B cell (primary cell): ENCODE data around the gene CDHR2. TPM values are rescaled to one million over a fixed set of nuclear protein-coding genes. Genes with fewer than 3 reads are reported as not detected.

ENCODE experiments used
- ATAC-seq: fragments of 200-7000 bp; cut with Tn5 transposase; one replicate; pipeline ENCODE4 v1.10.0; 2021; ENCODE audit warnings: low read depth, mild to moderate bottlenecking, moderate number of reproducible peaks, moderate library complexity
- CTCF ChIA-PET: fragments of 350-600 bp; sonication (Branson Sonifier 250); formaldehyde crosslinking; loops from one replicate; lab custom pipeline; 2021; ENCODE audit warnings: antibody characterized with exemption, inconsistent platforms; lab: Charles Lee
- POLR2A ChIA-PET: fragments of 350-600 bp; sonication (Branson Sonifier 250); formaldehyde crosslinking; loops from one replicate; lab custom pipeline; 2021; ENCODE audit warnings: antibody characterized with exemption; lab: Charles Lee
- DNase-seq: peaks from one replicate; pipeline ENCODE4 v3.0.0; 2013
- H2AFZ ChIP-seq: 2 replicates; pipeline ENCODE4 v1.6.1; 2012; ENCODE audit warnings: mild to moderate bottlenecking, low read depth, low read length; ENCODE audit not compliant: insufficient read depth, poor library complexity, severe bottlenecking
- H3K27ac ChIP-seq, 2 donors: 1 replicate in 1 of 2; 2 replicates in 1 of 2; pipeline ENCODE4 v1.5.1; 2012 to 2013; ENCODE audit warnings: low read length in 2 of 2, mild to moderate bottlenecking in 2 of 2, moderate library complexity in 1 of 2
- H3K27me3 ChIP-seq, 4 experiments: fragments of 200-600 bp in 1 of 4; sonication (generic) in 1 of 4; replicated peaks in 1 of 4; 1 replicate in 2 of 4; 2 replicates in 2 of 4; pipeline versions ENCODE4 v1.6.1 to v1.7.0; 2013 to 2016; ENCODE audit warnings: low read length in 3 of 4, mild to moderate bottlenecking in 2 of 4, mixed read lengths in 1 of 4, moderate library complexity in 1 of 4; ENCODE audit not compliant: insufficient read depth in 4 of 4, control insufficient read depth in 3 of 4; ENCODE audit errors: control extremely low read depth in 1 of 4
- H3K36me3 ChIP-seq, 2 experiments: replicated peaks in 1 of 2; 1 replicate in 1 of 2; 2 replicates in 1 of 2; pipeline versions ENCODE4 v1.6.1 to v1.7.1; 2013; ENCODE audit warnings: low read length in 1 of 2; ENCODE audit not compliant: insufficient read depth in 2 of 2, control insufficient read depth in 1 of 2; ENCODE audit errors: control extremely low read depth in 1 of 2, extremely low read depth in 1 of 2
- H3K4me1 ChIP-seq, 2 donors: fragments of 200-600 bp in 1 of 2; sonication (generic) in 1 of 2; 1 replicate in 1 of 2; 2 replicates in 1 of 2; pipeline versions ENCODE4 v1.5.1 to v1.6.1; 2013 to 2017; ENCODE audit warnings: low read length in 2 of 2; ENCODE audit not compliant: control insufficient read depth in 2 of 2, insufficient read depth in 2 of 2
- H3K4me2 ChIP-seq: replicated peaks from 2 replicates; pipeline ENCODE3; 2012; ENCODE audit warnings: mild to moderate bottlenecking, low read depth, low read length; ENCODE audit not compliant: poor library complexity, severe bottlenecking
- H3K4me3 ChIP-seq, 5 experiments: fragments of 200-600 bp in 1 of 5; sonication (generic) in 1 of 5; 1 replicate in 3 of 5; 2 replicates in 2 of 5; pipeline versions ENCODE4 v1.5.1 to v1.7.0; 2011 to 2016; ENCODE audit warnings: low read length in 4 of 5, mild to moderate bottlenecking in 4 of 5, low read depth in 2 of 5, control low read depth in 1 of 5, moderate library complexity in 1 of 5; ENCODE audit not compliant: insufficient read depth in 1 of 5; ENCODE audit errors: control extremely low read depth in 1 of 5, extremely low read depth in 1 of 5
- H3K79me2 ChIP-seq: fragments of 200-600 bp; sonication (generic); one replicate; pipeline ENCODE4 v1.6.0; 2016; ENCODE audit warnings: low read length; ENCODE audit not compliant: control insufficient read depth, insufficient read depth
- H3K9ac ChIP-seq: fragments of 200-600 bp; sonication (generic); 2 replicates; pipeline ENCODE4 v1.6.1; 2017; ENCODE audit warnings: mild to moderate bottlenecking, low read length, moderate library complexity
- H3K9me3 ChIP-seq, 3 donors: one replicate each; pipeline versions ENCODE4 v1.6.1 to v1.7.1; 2013; ENCODE audit warnings: low read length in 2 of 3; ENCODE audit not compliant: control insufficient read depth in 2 of 3, insufficient read depth in 1 of 3; ENCODE audit errors: control extremely low read depth in 1 of 3
- H4K20me1 ChIP-seq: 2 replicates; pipeline ENCODE4 v1.6.0; 2012; ENCODE audit warnings: mild to moderate bottlenecking, low read length; ENCODE audit not compliant: insufficient read depth, control insufficient read depth, poor library complexity, severe bottlenecking
- H3K27ac Mint-ChIP-seq: one replicate; pipeline ENCODE4 v1.8.0; 2021; ENCODE audit warnings: mixed read lengths
- H3K27me3 Mint-ChIP-seq: one replicate; pipeline ENCODE4 v1.8.0; 2021; ENCODE audit warnings: mixed read lengths
- H3K4me1 Mint-ChIP-seq: one replicate; pipeline ENCODE4 v1.8.0; 2021; ENCODE audit warnings: mixed read lengths
- H3K4me3 Mint-ChIP-seq: one replicate; pipeline ENCODE4 v1.8.0; 2021; ENCODE audit warnings: mixed read lengths
- H3K9me3 Mint-ChIP-seq: one replicate; pipeline ENCODE4 v1.8.0; 2022; ENCODE audit warnings: mixed read lengths; ENCODE audit not compliant: insufficient read depth
- EZH2 ChIP-seq: IDR thresholded peaks from 2 replicates; pipeline ENCODE4 v1.6.1; 2012; ENCODE audit warnings: borderline replicate concordance, low read depth, mild to moderate bottlenecking, moderate library complexity, low read length; ENCODE audit not compliant: insufficient read depth, poor library complexity, severe bottlenecking
- WGBS: methylation state at CpG from one replicate; pipeline ENCODE4 v1.1.5; 2013; ENCODE audit warnings: missing lambda C conversion rate; ENCODE audit not compliant: insufficient coverage; 5-methylcytosine and 5-hydroxymethylcytosine counted together
- intact Hi-C: fragments of 100-400 bp; cut with micrococcal nuclease; formaldehyde crosslinking; loops from one replicate; pipeline ENCODE4 v1.10.0; 2022
- polyA plus RNA-seq: library from polyadenylated mRNA; depleted of rRNA; stranded (reverse); fragments of >200 nt; gene quantifications from 2 replicates; pipeline ENCODE4 v1.2.3, GENCODE V29; 2012
- total RNA-seq, 2 donors: library from RNA; stranded (reverse); fragments of 120-200 nt in 1 of 2; gene quantifications; 1 replicate in 1 of 2; 2 replicates in 1 of 2; pipeline versions ENCODE4 v1.2.3 to v1.2.4, GENCODE V29; 2013 to 2022
- TF ChIP-seq, protein P1 (sequence below): fragments of 200-600 bp; IDR thresholded peaks from one replicate; pipeline ENCODE4 v1.8.0; 2022; ENCODE audit warnings: antibody characterized with exemption, mild to moderate bottlenecking

CDHR2 gene
- total and polyA plus RNA-seq, 2 donors (not counting 1 experiment from before 2014, with no cell fraction given): 0.25 to 1.7 TPM

DNA sequence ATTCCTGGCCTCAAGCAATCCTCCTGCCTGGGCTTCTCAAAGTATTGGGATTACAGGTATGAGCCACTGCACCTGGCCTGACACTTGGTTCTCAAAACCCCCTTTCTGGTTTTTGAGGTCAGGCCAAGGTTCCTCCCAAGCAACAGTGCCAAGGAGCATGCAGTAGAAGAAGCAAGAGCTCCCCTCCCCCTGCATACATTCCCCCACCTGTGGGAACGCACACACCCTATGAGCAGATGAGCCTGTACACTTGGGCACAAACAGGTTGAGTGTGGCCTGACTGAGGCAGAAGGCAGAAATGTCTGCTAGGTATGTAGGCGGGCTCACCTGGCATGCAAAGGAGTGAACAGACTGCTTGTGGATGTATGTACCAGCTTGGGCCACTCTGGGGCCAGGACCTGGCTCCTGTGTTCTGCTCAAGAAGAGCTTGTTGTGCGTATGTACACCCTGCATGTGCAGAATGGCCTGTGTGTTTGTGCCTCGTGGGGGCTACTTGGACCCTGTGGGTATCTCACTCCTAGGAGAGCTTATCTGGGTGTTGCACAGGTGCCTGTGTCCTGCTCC, 59.1 kb downstream of the CDHR2 start:
- H3K27me3 Mint-ChIP-seq: peaks cover 14% of the 10 kb centered on the region
- intact Hi-C loops: no loop called here
- WGBS: 95% methylated on average over 4 of the region's 4 CpGs
- no peak overlapping the region for H3K4me2 ChIP-seq
- ChIA-PET CTCF (interaction anchor here (1.1 to 1.4 kb wide), 2 partner anchors 22 to 51 kb away, joined by 3 to 7 read pairs; partner anchors contain the start of genes EIF4E1B and SNCB), POLR2A (interaction anchor here (0.6 kb wide), 1 partner anchor 58 kb away, joined by 3 read pairs; no protein-coding TSS in a partner anchor)
- H3K27ac Mint-ChIP-seq: no peak overlapping the region
- H4K20me1 ChIP-seq: no peaks in the 10 kb centered on the region
- peak overlapping the region; percentile 98 for H3K4me3 Mint-ChIP-seq
- H3K4me1 ChIP-seq: peaks cover 4 to 9% of the 10 kb centered on the region in 2 donors
- peaks cover 0 to 17% (median 6%) of the 10 kb centered on the region in 4 experiments for H3K27me3 ChIP-seq
- ATAC-seq (no peak), DNase-seq (no peak)
- H3K9me3 Mint-ChIP-seq: no peaks in the 10 kb centered on the region
- no peak overlapping the region for H3K27ac ChIP-seq
- H3K4me3 ChIP-seq: no peak overlapping the region
- H2AFZ ChIP-seq: no peak overlapping the region
- H3K79me2 ChIP-seq: no peaks in the 10 kb centered on the region
- no peak overlapping the region for H3K9ac ChIP-seq
- no peak for TF ChIP-seq EZH2
- TF ChIP-seq, protein P1, sequence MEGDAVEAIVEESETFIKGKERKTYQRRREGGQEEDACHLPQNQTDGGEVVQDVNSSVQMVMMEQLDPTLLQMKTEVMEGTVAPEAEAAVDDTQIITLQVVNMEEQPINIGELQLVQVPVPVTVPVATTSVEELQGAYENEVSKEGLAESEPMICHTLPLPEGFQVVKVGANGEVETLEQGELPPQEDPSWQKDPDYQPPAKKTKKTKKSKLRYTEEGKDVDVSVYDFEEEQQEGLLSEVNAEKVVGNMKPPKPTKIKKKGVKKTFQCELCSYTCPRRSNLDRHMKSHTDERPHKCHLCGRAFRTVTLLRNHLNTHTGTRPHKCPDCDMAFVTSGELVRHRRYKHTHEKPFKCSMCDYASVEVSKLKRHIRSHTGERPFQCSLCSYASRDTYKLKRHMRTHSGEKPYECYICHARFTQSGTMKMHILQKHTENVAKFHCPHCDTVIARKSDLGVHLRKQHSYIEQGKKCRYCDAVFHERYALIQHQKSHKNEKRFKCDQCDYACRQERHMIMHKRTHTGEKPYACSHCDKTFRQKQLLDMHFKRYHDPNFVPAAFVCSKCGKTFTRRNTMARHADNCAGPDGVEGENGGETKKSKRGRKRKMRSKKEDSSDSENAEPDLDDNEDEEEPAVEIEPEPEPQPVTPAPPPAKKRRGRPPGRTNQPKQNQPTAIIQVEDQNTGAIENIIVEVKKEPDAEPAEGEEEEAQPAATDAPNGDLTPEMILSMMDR: no peak
- H3K36me3 ChIP-seq: no peaks in the 10 kb centered on the region
- peaks cover 12% of the 10 kb centered on the region for H3K4me1 Mint-ChIP-seq
- peaks cover 0 to 2% (median 0%) of the 10 kb centered on the region in 3 donors for H3K9me3 ChIP-seq

DNA sequence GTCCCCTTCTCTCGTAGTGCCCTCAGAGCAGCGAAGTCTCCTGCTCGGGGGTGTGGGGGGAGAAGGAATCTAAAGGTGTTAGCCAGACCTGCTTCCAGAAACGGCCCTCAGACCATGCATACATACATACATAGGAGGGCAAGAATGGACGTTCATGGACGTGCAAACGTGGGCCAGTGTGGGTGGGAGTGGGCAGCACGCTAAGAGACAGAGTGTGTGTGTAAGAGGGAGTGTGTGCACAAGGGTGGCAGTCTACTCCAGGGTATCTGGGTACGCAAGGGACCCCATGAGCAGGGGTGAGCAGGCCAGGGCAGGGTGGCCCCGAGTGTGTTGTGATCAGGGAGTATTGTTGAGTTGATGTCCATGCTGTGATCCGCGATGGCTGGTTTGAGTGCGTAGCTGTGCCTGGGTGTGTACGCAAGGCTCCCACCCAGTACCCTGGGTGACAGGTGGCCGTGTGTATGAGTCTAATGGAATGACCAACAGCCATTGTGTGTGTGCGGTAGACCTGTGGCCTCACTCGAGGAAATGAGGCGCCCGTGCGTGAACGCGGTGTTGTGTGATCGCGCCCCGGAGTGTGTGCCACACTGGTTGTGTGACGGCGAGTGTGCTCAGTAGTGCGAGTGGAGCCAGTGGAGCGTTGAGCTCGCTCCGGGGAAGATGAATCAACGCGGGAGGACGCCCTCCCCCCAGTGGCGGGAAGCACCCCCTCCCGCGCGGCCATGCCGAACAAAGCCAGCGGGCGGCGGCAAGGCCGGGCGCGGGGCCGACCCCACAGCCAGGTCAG, 60.0 kb downstream of the CDHR2 start:
- ChIA-PET POLR2A (no interaction called here), CTCF (interaction anchor here (1.6 kb wide), 1 partner anchor 52 kb away, joined by 6 read pairs; no protein-coding TSS in a partner anchor)
- Histone ChIP-seq H3K4me1 (peaks cover 4 to 9% of the 10 kb centered on the region in 2 donors), H3K27ac (no peak overlapping the region), H2AFZ (peak overlapping the region; percentile 76), H3K9ac (peak overlapping the region; percentile 70), H3K36me3 (no peaks in the 10 kb centered on the region), H3K4me3 (peak overlapping the region in 3 of 5 experiments; percentile 65 to 78 (median 73)), H3K9me3 (no peaks in the 10 kb centered on the region), H3K79me2 (no peaks in the 10 kb centered on the region), H3K4me2 (peak overlapping the region; percentile 86), H4K20me1 (no peaks in the 10 kb centered on the region), H3K27me3 (peaks cover 0 to 22% (median 8%) of the 10 kb centered on the region in 4 experiments)
- WGBS: 27% methylated on average over 41 of the region's 46 CpGs
- Mint-ChIP-seq H3K9me3 (no peaks in the 10 kb centered on the region), H3K4me1 (peaks cover 12% of the 10 kb centered on the region), H3K4me3 (peak overlapping the region; percentile 98), H3K27me3 (peaks cover 19% of the 10 kb centered on the region), H3K27ac (peak overlapping the region; percentile 91)
- peak; percentile 68 for DNase-seq
- peak; percentile 54 for ATAC-seq
- TF ChIP-seq, protein P1: no peak
- TF ChIP-seq EZH2: no peak
- intact Hi-C loops: loop anchor here (1.0 kb wide), 1 partner anchor 193 kb away; the partner anchor contains the start of gene CLTB
